Loucy (cell line): ENCODE data around the gene GON4L.

ENCODE experiments used
- H2AFZ ChIP-seq: fragments of 200-600 bp; sonication (generic); 2 replicates; pipeline ENCODE4 v1.6.0; 2016; ENCODE audit warnings: antibody characterized with exemption, mild to moderate bottlenecking, low read length, moderate library complexity
- H3F3A ChIP-seq: fragments of 200-600 bp; 2 replicates; pipeline ENCODE4 v1.6.0; 2016; ENCODE audit warnings: antibody characterized with exemption, low read depth, mild to moderate bottlenecking
- H3K27me3 ChIP-seq: fragments of 200-600 bp; sonication (generic); 2 replicates; pipeline ENCODE4 v1.6.1; 2014; ENCODE audit warnings: low read length, mild to moderate bottlenecking; ENCODE audit not compliant: insufficient read depth, poor library complexity, severe bottlenecking
- H3K36me3 ChIP-seq: fragments of 200-600 bp; sonication (generic); 2 replicates; pipeline ENCODE4 v1.6.1; 2016; ENCODE audit warnings: low read length; ENCODE audit not compliant: insufficient read depth
- H3K4me1 ChIP-seq: fragments of 200-600 bp; sonication (generic); 2 replicates; pipeline ENCODE4 v1.5.1; 2014; ENCODE audit warnings: low read length, mild to moderate bottlenecking; ENCODE audit not compliant: insufficient read depth, poor library complexity, severe bottlenecking
- H3K4me2 ChIP-seq: fragments of 200-600 bp; sonication (generic); 2 replicates; pipeline ENCODE4 v1.6.0; 2014; ENCODE audit warnings: antibody characterized with exemption, low read length, low read depth, mild to moderate bottlenecking; ENCODE audit not compliant: poor library complexity, severe bottlenecking
- H3K4me3 ChIP-seq: fragments of 200-600 bp; sonication (generic); 2 replicates; pipeline ENCODE4 v1.5.1; 2014; ENCODE audit warnings: low read length, mild to moderate bottlenecking, mixed read lengths; ENCODE audit not compliant: poor library complexity, severe bottlenecking
- H3K79me2 ChIP-seq: fragments of 200-600 bp; sonication (generic); 2 replicates; pipeline ENCODE4 v1.6.1; 2014; ENCODE audit warnings: low read length; ENCODE audit not compliant: insufficient read depth
- H3K9ac ChIP-seq: fragments of 200-600 bp; sonication (generic); 2 replicates; pipeline ENCODE4 v1.6.0; 2014; ENCODE audit warnings: mild to moderate bottlenecking, low read depth, low read length, moderate library complexity; ENCODE audit not compliant: poor library complexity, severe bottlenecking
- H3K9me2 ChIP-seq: fragments of 200-600 bp; sonication (generic); replicated peaks from 2 replicates; pipeline ENCODE4 v1.6.1; 2016; ENCODE audit warnings: low read depth, low read length, mixed read lengths
- H3K9me3 ChIP-seq: fragments of 200-600 bp; sonication (generic); 2 replicates; pipeline ENCODE4 v1.6.1; 2014; ENCODE audit warnings: mild to moderate bottlenecking, antibody characterized with exemption, low read length, low read depth; ENCODE audit not compliant: insufficient read depth
- H4K20me1 ChIP-seq: fragments of 200-600 bp; sonication (generic); 2 replicates; pipeline ENCODE4 v1.6.0; 2014; ENCODE audit warnings: antibody characterized with exemption, low read length, mild to moderate bottlenecking; ENCODE audit not compliant: insufficient read depth, poor library complexity, severe bottlenecking
- CTCF ChIP-seq: fragments of 200-600 bp; sonication (generic); conservative IDR thresholded peaks from 2 replicates; pipeline ENCODE4 v1.5.1; 2014; ENCODE audit warnings: mild to moderate bottlenecking, antibody characterized with exemption, low read length
- EZH2phosphoT487 ChIP-seq: fragments of 200-600 bp; IDR thresholded peaks from 2 replicates; pipeline ENCODE4 v1.6.1; 2018; ENCODE audit warnings: antibody characterized with exemption, mild to moderate bottlenecking, moderate library complexity, borderline replicate concordance

Gene GON4L

GRCh38 chr1:155859881-155860871 lies 3.2 kb upstream of the GON4L start:
- Histone ChIP-seq H3K4me2 (no peak overlapping the region), H3K9me3 (no peaks in the 10 kb centered on the region), H3F3A (no peaks in the 10 kb centered on the region; the same call in 1 of the 2 replicates), H3K79me2 (peaks cover 25% of the 10 kb centered on the region), H3K4me1 (peaks cover 13% of the 10 kb centered on the region), H3K36me3 (no peaks in the 10 kb centered on the region), H2AFZ (0 out of 2 replicates have a peak overlapping the region, but pooled peaks have one; percentile 44), H3K4me3 (no peak overlapping the region), H4K20me1 (peaks cover 4% of the 10 kb centered on the region), H3K27me3 (no peaks in the 10 kb centered on the region), H3K9me2 (no peaks in the 10 kb centered on the region), H3K9ac (no peak overlapping the region)
- TF ChIP-seq EZH2phosphoT487, result no peak
- no peak for TF ChIP-seq CTCF

GRCh38 chr1:155859234-155859829 lies 2.3 kb upstream of the GON4L start, which contains the start of gene SYT11:
TSS of gene SYT11 (plus strand) at chr1:155859567. CDS start at chr1:155859762, 195 bp downstream.
- peaks cover 4% of the 10 kb centered on the region for H4K20me1 ChIP-seq
- no peaks in the 10 kb centered on the region for H3K9me3 ChIP-seq
- H3K27me3 ChIP-seq, result no peaks in the 10 kb centered on the region
- peak within 1 kb of the TSS; percentile 77 for H3K9ac ChIP-seq
- H3K36me3 ChIP-seq, result peaks cover 3% of the 10 kb centered on the region; the same call in 1 of the 2 replicates
- H3K4me3 ChIP-seq, result peak within 1 kb of the TSS; percentile 81
- H3K4me1 ChIP-seq, result peaks cover 14% of the 10 kb centered on the region
- H3K9me2 ChIP-seq, result no peaks in the 10 kb centered on the region
- H2AFZ ChIP-seq, result peak within 1 kb of the TSS; percentile 93
- no peak for TF ChIP-seq EZH2phosphoT487
- TF ChIP-seq CTCF, result no peak
- H3F3A ChIP-seq, result no peaks in the 10 kb centered on the region; the same call in 1 of the 2 replicates
- H3K4me2 ChIP-seq, result peak within 1 kb of the TSS; percentile 87
- peaks cover 33% of the 10 kb centered on the region for H3K79me2 ChIP-seq

- TF ChIP-seq CTCF (no peak), EZH2phosphoT487 (no peak)
- H3K27me3 ChIP-seq, result no peaks in the 10 kb centered on the region
- peak overlapping the region; percentile 93 for H2AFZ ChIP-seq
- H3K79me2 ChIP-seq, result peaks cover 35% of the 10 kb centered on the region
- H3K4me2 ChIP-seq, result peak overlapping the region; percentile 87
- H3K9me3 ChIP-seq, result no peaks in the 10 kb centered on the region
- no peaks in the 10 kb centered on the region; the same call in 1 of the 2 replicates for H3F3A ChIP-seq
- peak overlapping the region; percentile 81 for H3K4me3 ChIP-seq
- H3K4me1 ChIP-seq, result peaks cover 14% of the 10 kb centered on the region
- no peaks in the 10 kb centered on the region for H3K9me2 ChIP-seq
- H3K36me3 ChIP-seq, result peaks cover 4% of the 10 kb centered on the region; the same call in 1 of the 2 replicates
- H4K20me1 ChIP-seq, result peaks cover 4% of the 10 kb centered on the region
- H3K9ac ChIP-seq, result peak overlapping the region; percentile 77
Measured at GRCh38 chr1:155858800-155859233, 1.8 kb upstream of the GON4L start.
